ENCODE measurements around the gene DPEP2.

DPEP2 gene

GRCh38 chr16:67967183-67967957 is 31.9 kb downstream of the DPEP2 start:
- TF ChIP-seq CTCF (IDR thresholded peaks at IDR 0.05; ENCODE audit: control insufficient read depth, extremely low read depth, insufficient read depth), result no peak
- H3K4me3 ChIP-seq (ENCODE audit: low read depth, low read length), result no peak overlapping the region
- DNase-seq (ENCODE audit: low read depth), result no peak

- no peak for TF ChIP-seq CTCF (IDR thresholded peaks at IDR 0.05; ENCODE audit: control insufficient read depth, extremely low read depth, insufficient read depth)
- no peak for DNase-seq (ENCODE audit: low read depth)
- no peak overlapping the region for H3K4me3 ChIP-seq (ENCODE audit: low read depth, low read length)
Measured at GRCh38 chr16:67966549-67967182, 32.6 kb downstream of the DPEP2 start.

GRCh38 chr16:67965668-67966548 is 33.4 kb downstream of the DPEP2 start:
- no peak overlapping the region for H3K4me3 ChIP-seq (ENCODE audit: low read depth, low read length)
- no peak for DNase-seq (ENCODE audit: low read depth)
- no peak for TF ChIP-seq CTCF (IDR thresholded peaks at IDR 0.05; ENCODE audit: control insufficient read depth, extremely low read depth, insufficient read depth)

GRCh38 chr16:67964477-67965131 is 34.7 kb downstream of the DPEP2 start:
- H3K4me3 ChIP-seq (ENCODE audit: low read depth, low read length), result no peak overlapping the region
- no peak for TF ChIP-seq CTCF (IDR thresholded peaks at IDR 0.05; ENCODE audit: control insufficient read depth, extremely low read depth, insufficient read depth)
- DNase-seq (ENCODE audit: low read depth), result no peak

GRCh38 chr16:67963662-67964321 is 35.5 kb downstream of the DPEP2 start:
- DNase-seq (ENCODE audit: low read depth), result no peak
- no peak overlapping the region for H3K4me3 ChIP-seq (ENCODE audit: low read depth, low read length)
- no peak for TF ChIP-seq CTCF (IDR thresholded peaks at IDR 0.05; ENCODE audit: control insufficient read depth, extremely low read depth, insufficient read depth)

- no peak overlapping the region for H3K4me3 ChIP-seq (ENCODE audit: low read depth, low read length)
- DNase-seq (ENCODE audit: low read depth), result no peak
- TF ChIP-seq CTCF (IDR thresholded peaks at IDR 0.05; ENCODE audit: control insufficient read depth, extremely low read depth, insufficient read depth), result no peak
Measured at GRCh38 chr16:67963292-67963661, 36.0 kb downstream of the DPEP2 start.
